Measurements from ENCODE around the gene NEU2. TPM values are rescaled to one million over a fixed set of nuclear protein-coding genes. Genes with fewer than 3 reads are reported as not detected.
A peak's percentile ranks its signal among the peaks of the same experiment; 100 is the strongest.

NEU2 gene
- total and polyA plus RNA-seq, 10 donors, result not detected

DNA sequence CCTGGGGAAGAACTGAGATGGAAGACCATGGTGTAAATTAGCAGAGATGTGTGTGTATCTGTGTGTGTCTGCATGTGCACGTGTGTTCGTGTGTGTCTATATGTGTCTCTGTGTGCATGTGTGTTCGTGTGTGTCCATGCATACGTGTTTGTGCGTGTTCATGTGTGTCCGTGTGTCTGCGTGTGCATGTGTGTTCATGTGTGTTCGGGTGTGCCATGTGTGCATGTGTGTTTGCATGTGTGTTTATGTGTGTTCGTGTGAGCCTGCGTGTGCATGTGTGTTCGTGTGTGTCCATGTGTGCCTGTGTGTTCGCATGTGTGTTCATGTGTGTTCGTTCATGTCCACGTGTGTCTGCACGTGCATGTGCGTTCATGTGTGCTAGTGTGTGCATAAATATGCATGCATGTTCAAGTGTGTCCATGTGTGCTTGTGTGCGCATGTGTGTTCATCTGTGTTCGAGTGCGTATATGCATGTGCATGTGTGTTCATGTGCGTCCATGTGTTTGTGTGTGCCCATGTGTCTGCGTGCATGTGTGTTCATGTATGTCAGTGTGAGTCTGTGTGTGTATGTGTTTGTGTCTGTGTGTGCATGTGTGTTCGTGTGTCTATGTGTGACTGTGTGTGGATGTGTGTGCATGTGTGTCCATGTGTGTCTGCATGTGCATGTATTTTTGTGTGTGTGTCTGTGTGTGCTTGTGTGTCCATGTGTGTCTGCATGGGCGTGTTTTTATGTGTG, 3.1 kb downstream of the NEU2 start:
- Histone ChIP-seq H3K4me3 (no peak overlapping the region), H3K27ac (no peak overlapping the region), H3K27me3 (replicated peaks in 1 of 7) (no peaks in the 10 kb centered on the region), H3K36me3 (no peaks in the 10 kb centered on the region), H3K4me1 (no peaks in the 10 kb centered on the region), H3K9me3 (no peaks in the 10 kb centered on the region)
- intact Hi-C loops (cut with DNase I; ENCODE audit: low total_unique reads), result no loop called here
- TF ChIP-seq, protein P1, sequence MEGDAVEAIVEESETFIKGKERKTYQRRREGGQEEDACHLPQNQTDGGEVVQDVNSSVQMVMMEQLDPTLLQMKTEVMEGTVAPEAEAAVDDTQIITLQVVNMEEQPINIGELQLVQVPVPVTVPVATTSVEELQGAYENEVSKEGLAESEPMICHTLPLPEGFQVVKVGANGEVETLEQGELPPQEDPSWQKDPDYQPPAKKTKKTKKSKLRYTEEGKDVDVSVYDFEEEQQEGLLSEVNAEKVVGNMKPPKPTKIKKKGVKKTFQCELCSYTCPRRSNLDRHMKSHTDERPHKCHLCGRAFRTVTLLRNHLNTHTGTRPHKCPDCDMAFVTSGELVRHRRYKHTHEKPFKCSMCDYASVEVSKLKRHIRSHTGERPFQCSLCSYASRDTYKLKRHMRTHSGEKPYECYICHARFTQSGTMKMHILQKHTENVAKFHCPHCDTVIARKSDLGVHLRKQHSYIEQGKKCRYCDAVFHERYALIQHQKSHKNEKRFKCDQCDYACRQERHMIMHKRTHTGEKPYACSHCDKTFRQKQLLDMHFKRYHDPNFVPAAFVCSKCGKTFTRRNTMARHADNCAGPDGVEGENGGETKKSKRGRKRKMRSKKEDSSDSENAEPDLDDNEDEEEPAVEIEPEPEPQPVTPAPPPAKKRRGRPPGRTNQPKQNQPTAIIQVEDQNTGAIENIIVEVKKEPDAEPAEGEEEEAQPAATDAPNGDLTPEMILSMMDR (IDR thresholded peaks at IDR 0.05 in 8 of 11, conservative IDR thresholded peaks at IDR 0.05 in 3 of 11), result no peak
- TF ChIP-seq POLR2AphosphoS5 (IDR thresholded peaks at IDR 0.05) (no peak), POLR2A (IDR thresholded peaks at IDR 0.05) (no peak)
- 92 to 97% (median 93%) methylated on average over 23 of the region's 23 CpGs for WGBS, 5 donors
- peak; percentile 27 for DNase-seq

DNA sequence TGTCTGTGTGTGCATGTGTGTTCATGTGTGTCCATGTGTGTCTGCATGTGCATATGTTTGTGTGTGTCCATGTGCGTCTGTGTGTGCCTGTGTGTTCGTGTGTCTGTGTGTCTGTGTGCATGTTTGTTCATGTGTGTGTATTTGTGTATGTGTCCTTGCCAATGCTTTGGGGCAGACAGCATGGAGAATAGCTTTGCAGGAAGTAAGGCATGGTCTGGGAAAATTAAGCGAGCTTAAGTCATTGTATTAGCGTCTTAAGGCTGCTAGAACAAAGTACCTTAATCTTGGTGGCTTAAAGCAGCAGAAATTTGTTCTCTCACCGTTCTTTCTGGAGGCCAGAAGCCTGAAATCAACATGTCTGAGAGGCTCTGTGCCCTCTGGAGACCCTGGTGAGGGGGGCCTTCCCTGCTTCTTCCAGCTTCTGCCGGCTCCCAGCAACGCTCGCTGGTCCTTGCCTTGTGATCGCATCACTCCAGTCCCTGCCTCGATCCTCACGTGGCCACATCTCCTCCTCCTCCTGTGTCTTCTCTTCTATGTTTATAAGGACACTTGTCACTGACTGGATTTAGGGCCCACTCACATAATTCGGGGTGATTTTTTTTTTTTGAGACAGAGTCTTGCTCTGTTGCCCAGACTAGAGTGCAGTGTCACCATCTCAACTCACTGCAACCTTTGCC, 3.8 kb downstream of the NEU2 start:
- DNase-seq, result peak; percentile 28
- TF ChIP-seq POLR2AphosphoS5 (IDR thresholded peaks at IDR 0.05), result no peak
- TF ChIP-seq, protein P1 (IDR thresholded peaks at IDR 0.05 in 8 of 11, conservative IDR thresholded peaks at IDR 0.05 in 3 of 11), result no peak
- TF ChIP-seq POLR2A (IDR thresholded peaks at IDR 0.05), result no peak
- H3K27ac ChIP-seq, result no peak overlapping the region

GRCh38 chr2:233037078-233037477, 4.6 kb downstream of the NEU2 start:
- 87 to 97% (median 92%) methylated on average over 2 of the region's 2 CpGs for WGBS, 5 donors
- intact Hi-C loops (cut with DNase I; ENCODE audit: low total_unique reads), result no loop called here

More for the DNA sequence above, 3.8 kb downstream of the NEU2 start:
- WGBS, 5 donors, result 88 to 97% (median 92%) methylated on average over 12 of the region's 12 CpGs
- Histone ChIP-seq H3K27me3 (replicated peaks in 1 of 7) (no peaks in the 10 kb centered on the region), H3K36me3 (no peaks in the 10 kb centered on the region), H3K4me3 (no peak overlapping the region), H3K9me3 (no peaks in the 10 kb centered on the region), H3K4me1 (no peaks in the 10 kb centered on the region)
- intact Hi-C loops (cut with DNase I; ENCODE audit: low total_unique reads), result no loop called here

More at GRCh38 chr2:233037078-233037477, 4.6 kb downstream of the NEU2 start:
- no peak for DNase-seq
- no peaks in the 10 kb centered on the region for H3K9me3 ChIP-seq
- H3K4me1 ChIP-seq, result no peaks in the 10 kb centered on the region
- H3K27ac ChIP-seq, result no peak overlapping the region
- H3K36me3 ChIP-seq, result no peaks in the 10 kb centered on the region
- H3K27me3 ChIP-seq (replicated peaks in 1 of 7), result no peaks in the 10 kb centered on the region
- TF ChIP-seq POLR2AphosphoS5 (IDR thresholded peaks at IDR 0.05) (no peak), POLR2A (IDR thresholded peaks at IDR 0.05) (no peak)
- TF ChIP-seq, protein P1 (IDR thresholded peaks at IDR 0.05 in 8 of 11, conservative IDR thresholded peaks at IDR 0.05 in 3 of 11), result no peak
- H3K4me3 ChIP-seq, result no peak overlapping the region

Measured in spleen (tissue), 11 donors.